GM21786 (cell line): Measurements from ENCODE around the gene NCF2.

ENCODE experiments used
- ATAC-seq: cut with Tn5 transposase; IDR thresholded peaks from one replicate; pipeline ENCODE4 v1.9.1; 2021; ENCODE audit not compliant: unreplicated experiment

The NCF2 gene

DNA sequence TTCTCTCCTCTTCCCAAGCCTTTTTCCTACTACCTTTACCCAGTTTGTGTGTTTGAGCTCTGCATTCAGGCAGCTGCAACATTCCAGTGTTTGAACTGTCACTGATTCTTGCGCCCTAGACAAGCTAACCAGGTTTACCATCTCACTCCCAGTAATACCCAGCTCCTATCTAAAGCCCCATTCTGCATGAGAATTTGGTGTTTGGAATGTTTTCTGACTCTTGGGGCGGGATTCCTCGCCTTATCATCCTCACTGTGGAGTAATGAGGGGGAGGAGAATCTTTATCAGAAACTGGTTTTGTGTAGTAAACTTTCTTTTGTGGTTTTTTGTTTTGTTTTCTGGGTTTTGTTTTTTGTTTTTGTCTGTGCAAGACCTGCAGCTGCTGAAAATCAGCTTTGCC lies 36.5 kb downstream of the NCF2 start:
- ATAC-seq: no peak

DNA sequence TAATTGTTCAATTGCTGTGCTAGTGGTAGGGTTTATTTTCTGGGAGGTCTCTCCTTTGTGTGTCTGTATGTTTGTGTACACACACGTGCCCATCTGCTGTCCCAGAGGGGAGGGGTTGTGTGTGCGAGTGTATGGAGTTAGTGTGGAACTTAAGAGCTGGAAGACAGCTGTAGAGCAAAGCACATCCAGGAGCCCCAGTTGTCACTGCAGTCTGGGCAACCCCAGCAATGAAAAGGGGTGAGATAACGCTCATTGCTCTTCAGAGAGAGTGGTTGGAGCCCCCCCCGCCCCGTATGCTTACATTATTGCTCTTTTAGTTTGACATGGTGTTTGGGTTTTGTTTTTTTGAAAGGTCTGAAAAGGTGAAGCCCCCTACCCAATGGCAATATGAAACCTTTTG lies 36.9 kb downstream of the NCF2 start:
- ATAC-seq: no peak

DNA sequence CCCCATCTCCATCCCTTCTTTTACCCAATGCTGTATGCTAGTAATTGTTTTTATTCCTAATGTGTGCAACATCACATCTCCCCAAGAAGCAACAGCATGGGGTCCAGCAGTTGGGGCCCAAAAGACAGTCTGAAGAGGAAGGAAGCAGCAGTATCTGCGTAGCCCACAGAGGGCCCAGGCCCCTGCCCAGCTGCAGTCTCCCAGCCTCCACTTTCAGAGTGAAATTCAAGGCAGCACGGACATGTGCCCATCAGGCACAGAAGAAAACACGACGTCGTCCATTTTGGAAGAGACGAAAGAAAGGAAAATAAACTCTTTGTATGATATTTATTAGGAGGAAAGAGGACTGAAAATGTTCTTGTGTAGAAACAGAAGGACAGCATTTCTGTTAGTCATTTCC lies 37.4 kb downstream of the NCF2 start:
- ATAC-seq: no peak

DNA sequence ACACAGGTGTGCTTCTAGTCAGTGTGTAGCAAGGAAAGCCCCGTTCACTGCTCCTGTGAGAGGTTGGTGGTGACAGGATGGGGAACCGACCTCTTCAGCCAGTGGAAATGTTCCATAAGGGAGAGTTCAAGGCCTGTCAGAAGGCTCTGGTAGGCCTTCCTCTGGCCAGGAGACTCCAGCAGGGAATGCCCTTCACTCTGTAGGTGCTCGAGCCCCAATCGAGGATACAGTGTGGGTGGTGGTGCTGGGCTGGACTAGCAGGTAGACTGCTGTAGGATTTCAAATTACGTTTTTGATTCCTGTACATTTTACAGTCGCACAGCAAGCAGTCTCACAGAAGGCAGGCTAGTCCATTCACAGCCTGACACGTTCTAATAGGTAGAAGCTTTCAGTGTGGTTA lies 37.8 kb downstream of the NCF2 start:
- ATAC-seq: no peak

DNA sequence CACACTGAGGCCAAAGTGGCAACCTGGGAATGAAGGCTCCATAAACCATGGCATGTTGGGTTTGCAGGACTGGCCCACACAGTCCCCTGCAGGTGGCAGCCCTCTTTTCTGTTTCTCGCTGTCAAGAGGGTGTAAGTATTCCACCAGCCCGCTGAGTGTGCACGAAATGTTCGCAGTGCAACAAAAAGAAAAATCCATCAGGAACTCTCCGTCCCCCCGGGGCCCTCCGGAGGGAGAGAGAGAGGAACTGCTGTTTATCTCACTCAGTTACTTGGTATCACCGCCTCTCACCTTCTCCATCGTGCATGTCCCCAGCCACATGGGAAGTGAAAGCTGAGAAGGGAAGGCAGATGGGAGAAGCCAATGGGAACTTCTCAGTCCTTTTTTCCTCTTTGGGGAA lies 38.3 kb downstream of the NCF2 start:
- ATAC-seq: no peak

DNA sequence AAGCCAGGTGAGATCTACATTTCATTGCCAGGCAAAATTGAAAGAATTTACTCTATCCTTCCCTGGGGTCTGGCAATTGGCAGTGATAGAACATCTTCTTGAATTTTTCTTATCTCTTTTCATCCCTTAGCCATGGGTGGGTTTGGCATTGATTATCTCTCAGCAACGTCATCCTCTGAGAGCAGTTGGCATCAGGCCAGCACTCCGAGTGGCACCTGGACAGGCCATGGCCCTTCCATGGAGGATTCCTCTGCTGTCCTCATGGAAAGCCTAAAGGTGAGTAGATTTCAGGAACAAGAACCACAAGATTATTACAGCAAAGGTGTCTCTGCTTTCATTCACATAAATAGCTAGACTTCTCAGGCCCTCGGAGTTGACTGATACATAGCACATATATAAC lies 39.3 kb downstream of the NCF2 start:
- no peak for ATAC-seq

DNA sequence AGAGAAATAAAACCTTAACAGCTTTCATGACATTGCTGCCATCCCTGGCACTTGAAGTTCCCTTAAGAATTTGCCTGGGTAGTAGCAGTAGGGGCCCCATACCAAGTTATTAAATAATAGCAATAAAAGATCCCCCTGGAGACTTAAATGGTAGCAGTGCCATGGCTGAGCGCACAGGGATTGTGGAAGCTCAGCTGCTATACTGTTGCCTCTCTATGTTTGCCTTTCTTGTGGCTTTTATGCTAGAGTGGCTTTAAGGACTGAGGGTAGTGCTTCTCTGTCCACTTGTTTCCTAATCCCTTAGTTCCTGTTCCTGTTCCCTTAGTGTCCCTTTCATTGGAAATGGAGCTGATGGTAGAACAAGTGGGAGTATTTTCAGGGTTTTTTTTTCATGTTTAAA lies 42.1 kb downstream of the NCF2 start:
- ATAC-seq: no peak

DNA sequence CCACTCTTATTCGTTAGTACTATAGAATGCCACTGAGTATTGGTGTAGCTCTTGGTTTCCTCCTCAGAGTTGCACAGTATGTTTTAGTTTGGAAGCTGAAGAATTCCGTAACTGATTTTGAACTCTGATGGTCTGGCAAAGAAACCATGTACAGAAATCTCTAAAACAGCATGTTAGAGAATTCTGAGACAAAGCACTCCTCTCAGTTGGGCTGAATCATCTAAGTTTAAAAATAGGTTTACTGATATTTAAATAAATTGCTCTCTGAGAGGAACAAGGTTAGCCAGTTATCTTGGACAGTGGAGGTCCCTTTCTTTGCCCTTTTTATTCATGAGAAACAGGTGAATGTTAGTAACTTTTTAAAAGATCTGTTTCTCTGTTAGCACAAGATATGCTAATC lies 43.8 kb downstream of the NCF2 start:
- no peak for ATAC-seq

DNA sequence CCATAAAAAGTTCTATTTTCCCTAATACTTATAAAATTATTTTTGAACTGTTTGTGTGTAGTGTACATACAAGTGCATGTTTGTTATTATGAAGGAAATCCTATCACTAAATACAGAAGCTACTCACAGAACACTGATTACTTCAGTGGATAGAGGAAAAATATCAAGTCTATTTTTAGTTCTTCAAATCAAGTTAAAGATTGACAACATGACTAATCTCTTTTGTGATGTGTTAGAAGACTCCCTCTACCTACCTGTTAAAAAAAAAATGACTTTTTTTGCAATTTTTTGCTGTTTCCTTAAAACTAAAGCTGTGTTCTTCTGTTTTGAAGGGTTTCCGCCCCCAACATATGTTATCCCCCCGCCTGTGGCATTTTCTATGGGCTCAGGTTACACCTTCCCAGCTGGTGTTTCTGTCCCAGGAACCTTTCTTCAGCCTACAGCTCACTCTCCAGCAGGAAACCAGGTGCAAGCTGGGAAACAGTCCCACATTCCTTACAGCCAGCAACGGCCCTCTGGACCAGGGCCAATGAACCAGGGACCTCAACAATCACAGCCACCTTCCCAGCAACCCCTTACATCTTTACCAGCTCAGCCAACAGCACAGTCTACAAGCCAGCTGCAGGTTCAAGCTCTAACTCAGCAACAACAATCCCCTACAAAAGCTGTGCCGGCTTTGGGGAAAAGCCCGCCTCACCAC lies 45.5 kb downstream of the NCF2 start:
- ATAC-seq: no peak

DNA sequence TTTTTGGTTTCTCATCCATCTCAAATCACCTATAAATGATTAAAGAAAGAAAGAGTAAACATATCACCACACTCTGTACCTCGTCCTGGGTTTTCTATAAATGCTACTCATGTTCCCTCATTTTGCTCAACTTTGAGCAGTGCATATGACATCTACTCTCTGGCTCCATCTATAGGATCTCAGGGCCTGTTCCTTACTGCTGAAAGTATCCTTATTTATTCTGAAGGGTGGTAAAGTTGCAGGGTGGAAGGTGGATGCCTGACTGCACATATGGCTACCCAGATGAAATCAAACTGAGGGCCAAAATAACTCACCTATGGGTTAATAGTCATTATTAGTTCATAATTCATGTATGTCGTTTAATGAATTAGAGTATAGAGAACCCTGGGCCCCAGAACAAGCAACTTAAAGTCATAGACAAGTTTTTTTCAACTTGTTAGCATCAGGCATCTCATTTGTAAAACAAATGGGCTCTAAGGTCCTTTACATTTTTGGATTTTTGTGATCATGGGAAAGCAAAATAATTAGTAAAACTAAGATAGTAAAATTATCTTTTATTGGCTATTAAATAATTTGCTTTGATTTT lies 46.5 kb downstream of the NCF2 start:
- ATAC-seq: peak; percentile 69

DNA sequence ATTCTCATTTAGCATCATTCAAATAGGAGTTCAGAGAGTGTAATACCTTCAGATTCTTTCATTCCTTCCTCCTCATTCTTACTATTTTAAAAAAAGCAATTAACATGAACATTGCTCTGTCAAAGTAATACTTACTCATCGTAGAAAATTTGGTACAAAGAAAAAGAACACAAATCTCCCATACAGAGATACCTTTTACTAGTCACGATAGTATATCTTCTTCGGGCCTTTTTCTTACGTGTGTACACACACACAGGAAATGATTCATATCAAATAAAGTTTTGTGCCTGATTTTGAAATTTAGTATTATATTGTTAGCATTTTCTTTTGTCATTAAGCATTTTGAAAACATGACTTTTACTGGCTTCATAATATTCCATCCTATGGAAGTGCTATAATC lies 52.9 kb downstream of the NCF2 start:
- ATAC-seq: no peak

DNA sequence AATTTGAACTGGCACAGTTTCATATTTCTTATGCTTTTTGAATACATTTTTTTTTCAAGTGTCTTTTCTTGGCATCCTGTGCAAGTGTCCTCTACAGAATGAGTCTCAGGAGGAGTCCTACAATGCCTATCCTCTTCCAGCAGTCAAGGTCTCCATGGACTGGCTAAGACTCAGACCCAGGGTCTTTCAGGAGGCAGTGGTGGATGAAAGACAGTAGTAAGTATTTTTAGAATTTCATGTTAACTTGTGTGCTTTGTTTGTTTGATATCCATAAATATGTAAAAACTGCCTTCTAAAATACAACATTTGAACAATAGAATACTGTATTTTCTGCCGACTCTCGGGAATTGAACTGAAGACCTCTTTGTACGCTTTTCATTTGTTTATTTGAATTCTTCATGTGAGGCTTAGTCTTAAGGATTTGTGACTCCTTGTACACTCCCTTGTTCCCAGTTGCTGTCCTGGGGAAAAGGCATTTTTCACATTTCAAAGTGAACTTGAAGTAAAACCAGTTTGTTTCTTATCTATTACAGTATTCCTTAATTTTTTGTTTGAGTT lies 56.6 kb downstream of the NCF2 start:
- no peak for ATAC-seq

DNA sequence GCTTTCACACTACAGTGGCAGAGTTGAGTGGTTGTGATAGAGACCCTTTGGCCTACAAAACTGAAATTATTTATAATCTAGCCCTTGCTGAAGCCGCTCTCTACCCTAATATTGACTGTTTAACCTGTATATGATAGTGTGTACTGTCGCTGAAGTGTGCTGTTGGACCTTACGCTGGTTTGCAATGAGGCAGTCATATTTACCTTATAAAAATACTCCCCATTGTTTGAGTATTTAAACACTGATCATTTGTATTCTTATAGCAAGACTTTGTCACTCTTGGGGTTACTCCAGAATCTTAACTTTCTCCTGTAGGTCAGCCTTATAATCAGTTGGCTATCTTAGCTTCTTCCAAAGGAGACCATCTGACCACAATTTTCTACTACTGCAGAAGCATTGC lies 61.7 kb downstream of the NCF2 start:
- no peak for ATAC-seq

DNA sequence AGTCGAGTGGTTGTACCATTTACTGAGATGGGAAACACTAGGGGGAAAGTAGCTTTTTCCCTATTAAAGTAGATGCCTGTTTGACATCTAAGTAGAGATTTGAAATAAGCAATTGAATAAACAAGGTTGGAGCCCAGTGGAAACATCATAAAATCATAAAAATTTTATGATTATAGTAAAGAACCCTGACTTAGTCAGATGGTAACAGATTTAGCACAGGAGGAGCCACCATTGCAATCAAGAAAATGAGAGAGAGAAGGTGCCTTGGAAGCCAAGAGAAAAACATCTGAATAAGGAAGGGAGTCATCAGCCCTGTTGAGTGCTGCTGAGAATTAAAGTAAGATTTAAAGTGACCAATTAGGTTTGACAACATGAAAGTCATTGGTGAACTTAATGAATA lies 68.2 kb downstream of the NCF2 start:
- ATAC-seq: no peak

DNA sequence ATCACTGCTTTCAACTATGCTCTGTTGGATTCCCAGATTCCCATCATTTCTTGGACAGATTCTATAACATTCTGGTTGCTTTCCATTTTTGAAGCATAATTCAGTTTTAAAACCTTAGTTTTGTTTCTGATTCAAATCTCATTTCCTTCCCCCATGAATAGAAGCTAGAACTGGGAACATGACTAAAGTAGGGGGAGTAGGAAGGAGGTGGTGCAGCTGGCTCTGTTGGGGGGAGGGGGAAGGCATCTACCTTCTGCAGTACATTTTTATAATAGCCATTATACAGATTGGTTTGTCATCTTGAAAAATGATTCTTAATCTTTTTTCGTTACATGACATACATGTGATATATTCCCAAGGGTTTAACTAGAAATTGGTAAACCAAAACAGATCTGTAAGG lies 69.9 kb downstream of the NCF2 start:
- no peak for ATAC-seq

DNA sequence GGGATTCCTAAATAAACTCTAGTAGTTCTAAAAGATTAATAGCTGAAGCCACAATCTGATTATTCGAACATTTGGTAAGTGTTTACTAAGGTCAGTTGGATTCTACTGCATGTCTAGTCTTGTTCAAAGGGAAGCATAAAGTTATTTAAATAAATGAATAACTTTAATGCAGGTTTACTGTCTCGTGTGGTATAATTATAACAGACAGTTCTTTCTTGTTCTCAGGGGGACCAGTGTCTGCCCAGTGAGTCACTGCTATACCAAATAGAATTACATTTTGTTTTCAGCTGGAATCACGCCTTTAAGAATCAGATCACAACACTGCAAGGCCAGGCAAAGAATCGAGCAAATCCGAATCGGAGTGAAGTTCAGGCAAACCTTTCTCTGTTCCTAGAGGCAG lies 72.9 kb downstream of the NCF2 start:
- no peak for ATAC-seq

DNA sequence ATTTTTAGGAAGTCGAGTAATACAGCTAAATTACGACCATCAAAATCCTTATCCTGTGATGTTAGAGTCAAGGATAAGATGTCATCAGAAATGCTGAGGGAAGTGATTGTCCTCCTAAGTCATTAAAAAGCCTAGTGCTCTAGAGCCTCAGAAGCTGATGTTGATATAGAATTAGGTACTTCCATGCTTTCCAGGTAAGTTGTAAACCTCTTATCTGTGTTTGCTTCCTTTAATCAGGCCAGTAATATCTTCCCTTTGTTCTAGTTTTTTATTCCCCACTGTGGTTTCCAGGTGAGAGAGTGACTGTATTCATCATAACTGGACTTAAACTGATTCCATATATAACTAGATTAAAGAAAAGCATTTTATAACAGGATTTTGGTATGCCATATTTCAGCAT lies 73.5 kb downstream of the NCF2 start:
- ATAC-seq: no peak

DNA sequence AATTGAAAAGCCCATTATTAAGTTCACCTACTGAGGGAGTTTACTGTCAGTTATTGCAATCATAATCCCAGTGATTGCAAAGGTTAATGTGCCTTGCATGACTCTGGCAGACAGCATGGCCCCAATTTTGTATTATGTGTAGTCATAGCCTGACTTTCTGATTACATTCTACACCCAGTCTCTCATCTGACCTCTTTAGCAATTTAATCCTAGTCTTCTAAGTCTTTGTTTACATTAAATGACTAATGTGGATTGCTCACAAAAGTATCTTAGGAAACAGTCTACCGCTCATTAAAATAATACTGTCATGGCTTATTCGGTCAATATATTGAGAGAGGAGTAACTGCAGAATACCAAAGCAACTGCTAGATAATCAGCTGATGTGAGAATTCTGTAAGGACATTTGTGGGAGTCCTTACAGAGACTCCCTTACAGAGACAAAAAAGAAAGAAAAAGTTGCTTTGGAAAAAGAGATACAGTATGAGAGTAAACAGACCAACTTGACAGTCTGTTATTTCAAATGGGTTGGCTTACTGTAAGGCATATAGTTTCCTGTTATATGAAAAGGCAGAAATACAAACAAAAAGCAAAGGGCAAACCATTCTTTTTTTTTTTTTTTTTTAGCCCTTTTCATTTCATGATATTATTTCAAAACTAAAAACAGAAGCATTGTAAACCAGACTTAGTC lies 75.1 kb downstream of the NCF2 start:
- no peak for ATAC-seq

DNA sequence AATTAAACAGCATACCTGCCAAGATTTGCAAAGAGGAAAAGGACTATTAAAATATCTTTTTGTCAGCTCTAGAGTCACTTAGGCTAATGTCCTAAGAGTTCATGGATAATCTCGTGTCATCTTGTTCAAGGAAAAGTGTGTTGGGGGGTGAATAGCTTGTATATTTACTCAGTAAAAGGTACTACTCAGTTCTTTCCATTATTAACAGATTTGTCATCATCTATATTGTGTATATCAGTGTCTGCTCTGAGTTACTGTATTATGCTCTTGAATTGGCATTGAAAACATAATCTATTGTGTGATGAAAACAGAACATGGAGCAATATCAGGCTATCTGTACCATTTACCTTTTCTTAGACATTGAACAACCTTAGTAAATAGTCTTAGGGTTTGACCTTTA lies 76.0 kb downstream of the NCF2 start:
- ATAC-seq: no peak

DNA sequence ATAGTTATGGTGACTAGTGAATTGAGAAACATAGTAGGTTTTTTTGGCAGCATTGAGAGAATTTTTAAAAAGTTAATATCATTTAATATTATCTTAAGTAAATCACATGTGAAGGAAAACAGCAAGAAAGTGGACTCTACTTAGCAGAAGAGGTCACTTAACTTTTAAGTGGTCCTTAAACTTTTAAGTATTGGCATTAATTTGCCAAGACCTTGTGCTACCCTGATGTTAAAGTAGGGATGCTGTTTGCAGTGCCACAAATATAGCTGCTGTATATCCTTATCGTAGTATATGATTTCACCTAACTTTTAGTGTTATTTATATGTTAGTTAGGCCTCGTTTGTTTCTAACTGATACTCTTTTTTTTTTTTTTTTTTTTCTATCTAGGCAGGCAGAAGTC lies 77.8 kb downstream of the NCF2 start:
- ATAC-seq: no peak

DNA sequence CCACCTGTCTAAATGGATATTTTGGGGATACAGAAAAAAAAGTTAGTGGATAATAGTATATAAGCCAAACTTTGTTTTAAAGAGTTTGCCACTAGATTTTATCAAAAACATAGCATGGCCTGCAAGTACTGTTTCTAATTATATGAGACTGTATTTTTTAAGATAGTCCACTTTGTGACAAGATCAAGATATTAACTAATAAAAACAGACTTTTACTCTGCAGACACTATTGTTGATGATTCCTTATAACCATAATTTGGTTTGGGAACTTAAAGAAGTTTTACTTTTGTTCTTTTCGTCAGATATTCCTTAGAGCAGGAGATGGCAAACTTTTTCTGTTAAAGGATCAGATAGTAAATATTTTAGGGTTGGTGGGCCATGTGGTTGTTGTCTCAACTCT lies 81.6 kb downstream of the NCF2 start:
- ATAC-seq: no peak

DNA sequence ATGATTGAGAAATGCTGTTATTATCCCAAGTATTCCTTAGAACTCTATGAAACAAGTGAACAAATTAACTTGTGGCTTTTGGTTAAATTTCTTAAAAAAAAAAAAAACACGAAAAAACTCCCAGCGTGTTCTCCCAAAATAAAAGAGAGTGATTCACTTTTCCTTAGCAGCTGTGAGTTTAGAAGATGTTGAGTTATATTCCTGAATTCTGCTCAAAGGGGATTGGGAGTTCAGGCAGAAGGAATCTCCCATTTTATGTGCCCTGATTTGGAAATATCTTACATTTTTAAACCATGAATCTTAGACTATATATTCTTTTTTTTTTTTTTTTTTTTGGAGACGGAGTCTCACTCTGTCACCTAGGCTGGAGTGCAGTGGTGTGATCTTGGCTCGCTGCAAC lies 83.7 kb downstream of the NCF2 start:
- ATAC-seq: no peak
